WTC11 (cell line): ENCODE measurements around the gene PHLDA3.

ENCODE experiments used
- CREB1 ChIP-seq: sonication (generic); formaldehyde crosslinking; IDR thresholded peaks from 2 replicates; pipeline ENCODE4 v1.8.0; 2023; ENCODE audit warnings: mild to moderate bottlenecking, missing genetic modification reagents
- CTCF ChIP-seq: fragments of 200-600 bp; IDR thresholded peaks from 2 replicates; pipeline ENCODE4 v1.8.0; 2022; ENCODE audit warnings: antibody characterized with exemption
- GABPB1 ChIP-seq: sonication (generic); formaldehyde crosslinking; IDR thresholded peaks from 2 replicates; pipeline ENCODE4 v1.8.1; 2023; ENCODE audit warnings: mild to moderate bottlenecking, missing genetic modification reagents
- GRHL2 ChIP-seq: fragments of 250-450 bp; sonication (Bioruptor Pico); IDR thresholded peaks from 2 replicates; pipeline ENCODE4 v1.8.0; 2022; ENCODE audit warnings: mild to moderate bottlenecking, moderate library complexity; ENCODE audit not compliant: insufficient replicate concordance, severe bottlenecking
- MAX ChIP-seq: sonication (generic); formaldehyde crosslinking; IDR thresholded peaks from 2 replicates; pipeline ENCODE4 v1.8.0; 2022; ENCODE audit warnings: mild to moderate bottlenecking, missing genetic modification reagents
- TP53 ChIP-seq: sonication (generic); formaldehyde crosslinking; IDR thresholded peaks from 2 replicates; pipeline ENCODE4 v1.8.1; 2023; ENCODE audit warnings: mild to moderate bottlenecking, missing genetic modification reagents
- USF1 ChIP-seq: sonication (generic); formaldehyde crosslinking; IDR thresholded peaks from 2 replicates; pipeline ENCODE4 v1.8.0; 2022; ENCODE audit warnings: mild to moderate bottlenecking, missing genetic modification reagents
- ZNF281 ChIP-seq: sonication (generic); formaldehyde crosslinking; IDR thresholded peaks from 2 replicates; pipeline ENCODE4 v1.8.0; 2023; ENCODE audit warnings: mild to moderate bottlenecking, missing genetic modification reagents

- no peak for TF ChIP-seq CTCF
- TF ChIP-seq CREB1 (CRISPR knock-in tag) = no peak
- no peak for TF ChIP-seq USF1 (CRISPR knock-in tag)
- TF ChIP-seq GABPB1 (CRISPR knock-in tag) = no peak
- TF ChIP-seq GRHL2 (CRISPR knock-in tag) = no peak
- no peak for TF ChIP-seq MAX (CRISPR knock-in tag)
- no peak for TF ChIP-seq TP53
- no peak for TF ChIP-seq ZNF281
Measured at GRCh38 chr1:201506092-201506491, 37.1 kb upstream of the PHLDA3 start.
